ENCODE results near the gene UIMC1.

- TF ChIP-seq, protein P1, sequence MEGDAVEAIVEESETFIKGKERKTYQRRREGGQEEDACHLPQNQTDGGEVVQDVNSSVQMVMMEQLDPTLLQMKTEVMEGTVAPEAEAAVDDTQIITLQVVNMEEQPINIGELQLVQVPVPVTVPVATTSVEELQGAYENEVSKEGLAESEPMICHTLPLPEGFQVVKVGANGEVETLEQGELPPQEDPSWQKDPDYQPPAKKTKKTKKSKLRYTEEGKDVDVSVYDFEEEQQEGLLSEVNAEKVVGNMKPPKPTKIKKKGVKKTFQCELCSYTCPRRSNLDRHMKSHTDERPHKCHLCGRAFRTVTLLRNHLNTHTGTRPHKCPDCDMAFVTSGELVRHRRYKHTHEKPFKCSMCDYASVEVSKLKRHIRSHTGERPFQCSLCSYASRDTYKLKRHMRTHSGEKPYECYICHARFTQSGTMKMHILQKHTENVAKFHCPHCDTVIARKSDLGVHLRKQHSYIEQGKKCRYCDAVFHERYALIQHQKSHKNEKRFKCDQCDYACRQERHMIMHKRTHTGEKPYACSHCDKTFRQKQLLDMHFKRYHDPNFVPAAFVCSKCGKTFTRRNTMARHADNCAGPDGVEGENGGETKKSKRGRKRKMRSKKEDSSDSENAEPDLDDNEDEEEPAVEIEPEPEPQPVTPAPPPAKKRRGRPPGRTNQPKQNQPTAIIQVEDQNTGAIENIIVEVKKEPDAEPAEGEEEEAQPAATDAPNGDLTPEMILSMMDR (conservative IDR thresholded peaks at IDR 0.05) = no peak
- no peak for TF ChIP-seq ZFX (IDR thresholded peaks at IDR 0.05)
Observed at GRCh38 chr5:176918613-176919012, 88.0 kb downstream of the UIMC1 start.
